ENCODE data around the gene TIAM2.

GRCh38 chr6:155182103-155182502 is 187.0 kb downstream of the TIAM2 start:
- TF ChIP-seq CTCF (IDR thresholded peaks at IDR 0.05; ENCODE audit: low read length) (no peak), EZH2 (optimal IDR thresholded peaks at IDR 0.05; ENCODE audit: low read depth, low read length) (no peak), EZH2phosphoT487 (IDR thresholded peaks at IDR 0.05; ENCODE audit: low read length) (no peak)

Data from MM.1S (cell line).